KOPT-K1 (cell line): ENCODE measurements around the gene IFI30.

Experiments used
- H3K27ac ChIP-seq: fragments of 200-600 bp; sonication (generic); 2 replicates; pipeline ENCODE4 v1.5.1; 2016; ENCODE audit warnings: antibody characterized with exemption, mild to moderate bottlenecking, low read depth, low read length; ENCODE audit not compliant: poor library complexity, severe bottlenecking
- H3K36me3 ChIP-seq: fragments of 200-600 bp; sonication (generic); 2 replicates; pipeline ENCODE4 v1.5.1; 2017; ENCODE audit warnings: antibody characterized with exemption, mild to moderate bottlenecking, low read length, moderate library complexity; ENCODE audit not compliant: insufficient read depth
- H3K9me3 ChIP-seq: fragments of 200-600 bp; sonication (generic); 2 replicates; pipeline ENCODE4 v1.5.1; 2017; ENCODE audit warnings: antibody characterized with exemption, low read length, mild to moderate bottlenecking; ENCODE audit not compliant: insufficient read depth, poor library complexity, severe bottlenecking

The IFI30 gene

DNA sequence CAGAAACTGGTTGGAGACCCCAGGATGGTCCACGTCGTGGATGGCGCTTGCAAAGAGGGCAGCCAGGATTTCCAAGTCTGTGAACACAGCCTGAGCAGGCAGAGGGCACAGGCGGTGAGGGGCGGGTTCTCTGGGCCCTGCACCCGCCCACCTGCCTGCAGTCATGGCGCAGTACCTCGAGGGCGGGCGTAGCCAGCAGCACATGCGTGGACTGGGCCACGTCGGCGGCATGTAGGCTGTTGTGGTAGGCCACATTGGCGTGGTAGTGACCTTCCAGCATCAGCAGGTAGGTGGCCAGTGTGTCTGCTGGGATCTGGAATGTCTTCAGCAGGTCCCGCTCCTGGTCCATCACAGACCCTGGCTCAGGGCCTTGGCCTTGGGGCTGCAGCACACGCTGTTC, 44.5 kb downstream of the IFI30 start:
- H3K9me3 ChIP-seq = no peaks in the 10 kb centered on the region
- no peaks in the 10 kb centered on the region for H3K36me3 ChIP-seq
- no peak overlapping the region for H3K27ac ChIP-seq

GRCh38 chr19:18218600-18218999, 45.0 kb downstream of the IFI30 start:
- no peaks in the 10 kb centered on the region for H3K36me3 ChIP-seq
- H3K27ac ChIP-seq = no peak overlapping the region
- H3K9me3 ChIP-seq = no peaks in the 10 kb centered on the region

DNA sequence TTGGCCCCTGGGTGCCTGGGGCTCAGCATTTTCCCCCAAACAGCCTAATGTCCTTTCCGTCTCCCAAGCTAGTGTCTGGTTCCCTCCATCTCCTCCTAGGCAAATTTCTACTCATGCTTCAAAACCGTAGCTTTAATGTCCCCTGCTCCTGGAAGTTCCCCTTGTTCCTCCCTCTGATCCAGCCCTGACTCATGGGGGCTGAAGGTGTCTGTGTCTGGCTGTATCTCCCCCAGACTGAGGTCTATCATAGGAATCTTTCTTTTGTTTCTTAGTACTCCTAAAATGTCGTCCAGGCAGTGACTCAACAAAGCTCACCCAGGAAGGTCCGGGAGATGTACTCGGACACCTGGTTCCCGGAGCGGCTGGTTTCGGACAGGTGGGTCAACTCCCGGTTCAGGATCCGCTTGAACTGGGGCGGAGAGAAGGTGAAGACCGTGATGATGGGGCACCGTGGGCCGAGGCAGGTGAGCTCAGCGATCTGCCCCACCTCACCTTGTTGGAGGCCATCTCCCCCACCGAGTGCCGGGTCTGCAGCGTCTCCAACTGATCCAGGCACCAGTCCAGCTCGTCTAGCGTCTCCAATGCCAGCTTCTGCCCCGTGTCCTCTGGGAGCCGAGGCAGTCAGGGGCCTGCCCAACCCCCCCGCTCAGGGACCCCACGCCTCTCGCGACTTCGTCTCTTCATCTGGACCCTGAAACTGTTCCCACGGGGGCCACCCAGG, 46.5 kb downstream of the IFI30 start:
- no peak overlapping the region for H3K27ac ChIP-seq

GRCh38 chr19:18220632-18221275, 47.1 kb downstream of the IFI30 start:
- no peak overlapping the region for H3K27ac ChIP-seq
- H3K9me3 ChIP-seq = no peaks in the 10 kb centered on the region
- no peaks in the 10 kb centered on the region for H3K36me3 ChIP-seq

More for the DNA sequence above, 46.5 kb downstream of the IFI30 start:
- Histone ChIP-seq H3K36me3 (no peaks in the 10 kb centered on the region), H3K9me3 (no peaks in the 10 kb centered on the region)

DNA sequence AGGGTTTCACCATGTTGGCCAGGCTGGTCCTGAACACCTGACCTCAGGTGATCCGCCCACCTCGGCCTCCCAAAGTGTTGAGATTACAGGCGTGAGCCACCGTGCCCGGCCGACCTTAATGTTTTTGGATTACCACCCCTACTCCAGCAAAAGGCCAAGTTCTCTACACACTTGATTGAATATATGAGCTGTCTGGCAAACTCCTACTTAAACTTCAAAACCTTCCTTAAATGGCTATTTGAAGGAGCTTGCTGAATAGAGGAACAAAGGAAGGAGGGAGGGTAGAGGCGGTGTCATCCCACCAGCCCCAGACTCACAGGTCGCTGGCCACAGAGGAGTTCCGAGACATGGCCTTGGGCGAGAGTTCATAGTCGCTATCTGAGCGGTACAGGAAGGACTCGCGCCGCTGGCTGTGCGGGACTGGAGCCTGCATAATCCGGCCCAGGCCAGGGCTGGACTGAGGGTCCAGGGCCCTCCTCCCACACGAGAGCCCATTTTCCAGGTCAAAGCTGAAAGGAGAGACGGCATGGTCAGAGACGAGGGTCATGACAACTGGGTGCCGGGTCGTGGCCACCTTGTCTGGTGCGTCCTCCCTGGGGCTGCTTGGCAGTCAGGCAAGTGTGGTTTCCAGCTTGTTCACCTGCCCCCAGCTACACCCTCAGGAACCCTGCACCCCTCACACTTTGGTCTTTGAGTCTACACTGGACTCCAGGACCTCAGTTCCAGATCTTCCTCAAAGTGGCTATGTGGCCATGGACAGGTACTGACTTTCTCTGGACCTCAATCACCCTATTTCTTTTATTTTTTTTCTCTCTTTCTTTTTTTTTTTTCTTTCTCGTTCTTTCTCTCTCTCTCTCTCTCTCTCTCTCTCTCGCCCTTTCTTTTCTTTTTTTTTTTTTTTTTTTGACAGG, 48.5 kb downstream of the IFI30 start:
- no peaks in the 10 kb centered on the region for H3K9me3 ChIP-seq
- no peaks in the 10 kb centered on the region for H3K36me3 ChIP-seq
- H3K27ac ChIP-seq = no peak overlapping the region

DNA sequence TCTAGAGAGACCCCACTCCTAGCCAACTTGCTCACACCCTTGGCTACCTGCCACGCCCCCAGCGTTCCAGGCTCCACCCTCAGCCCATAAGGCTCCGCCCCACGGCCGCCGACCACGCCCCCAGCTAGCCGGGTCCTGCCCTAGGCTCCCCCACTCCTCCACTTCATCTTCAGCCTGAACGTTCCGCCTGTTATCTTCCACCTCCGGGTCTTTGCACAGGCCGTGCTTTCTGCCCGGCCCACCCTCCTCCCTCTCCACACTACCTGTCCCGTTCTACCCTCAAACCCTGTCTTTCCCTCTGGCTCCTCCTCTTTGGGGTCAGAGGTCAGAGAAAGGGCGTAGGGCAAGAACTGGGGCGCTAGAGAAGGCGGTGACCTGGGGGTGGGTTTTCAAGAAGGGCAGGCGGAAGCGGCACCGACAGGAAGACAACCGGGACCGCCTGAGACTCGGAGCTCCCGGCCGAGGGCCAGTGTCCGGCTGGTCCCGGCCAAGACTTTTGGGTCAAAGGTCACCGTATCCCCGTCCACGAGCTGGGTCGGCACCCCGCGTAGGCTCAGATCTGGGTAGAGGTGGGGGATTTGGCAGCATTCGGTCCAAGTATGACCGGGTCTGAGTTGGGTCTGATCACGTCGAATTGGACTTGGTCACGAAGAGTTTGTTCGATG, 50.4 kb downstream of the IFI30 start:
- Histone ChIP-seq H3K27ac (no peak overlapping the region), H3K36me3 (no peaks in the 10 kb centered on the region), H3K9me3 (no peaks in the 10 kb centered on the region)

DNA sequence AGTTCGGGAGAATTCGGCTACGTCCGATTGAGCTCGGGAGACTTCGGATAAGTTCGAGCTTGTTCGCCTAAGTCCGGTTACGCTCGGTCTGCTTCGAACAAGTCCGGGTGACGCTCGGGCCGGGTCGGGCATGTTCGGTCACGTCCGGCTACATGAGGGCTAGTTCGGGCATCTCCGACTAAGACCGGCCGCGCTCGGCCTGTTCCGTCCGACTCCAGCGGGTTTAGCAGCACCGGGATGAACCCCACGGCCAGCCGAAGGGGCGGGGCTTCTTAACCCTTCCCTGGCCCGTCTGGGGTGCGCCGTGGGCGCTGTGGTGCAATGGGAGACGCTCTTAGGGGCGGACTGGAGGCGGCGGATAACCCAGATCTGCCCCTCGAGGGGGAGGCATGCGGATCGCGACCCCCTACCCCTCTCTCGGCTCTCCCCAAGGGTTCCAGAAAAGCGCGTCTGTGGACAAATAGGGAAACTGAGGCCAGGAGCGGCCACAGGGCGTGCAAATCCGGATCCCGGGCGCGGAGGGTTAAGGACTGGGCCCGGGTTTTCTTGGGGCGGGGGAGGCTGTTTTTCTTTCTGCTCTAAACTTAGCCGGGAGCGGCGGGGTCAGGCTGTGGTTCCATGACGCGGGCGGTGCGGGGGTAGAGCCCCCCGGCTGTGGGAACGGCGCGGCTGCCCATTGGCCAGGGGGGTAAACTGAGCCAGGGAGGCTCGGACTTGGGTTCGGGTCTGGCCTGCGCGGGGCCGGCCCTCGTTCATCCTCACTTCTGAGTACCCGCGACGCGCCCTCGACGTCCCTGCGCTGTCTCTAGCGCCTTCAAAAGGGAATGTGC, 51.1 kb downstream of the IFI30 start:
- H3K9me3 ChIP-seq = no peaks in the 10 kb centered on the region
- no peak overlapping the region for H3K27ac ChIP-seq

GRCh38 chr19:18225355-18225701, 51.7 kb downstream of the IFI30 start:
- no peak overlapping the region for H3K27ac ChIP-seq
- no peaks in the 10 kb centered on the region for H3K36me3 ChIP-seq
- H3K9me3 ChIP-seq = no peaks in the 10 kb centered on the region

More for the DNA sequence above, 51.1 kb downstream of the IFI30 start:
- no peaks in the 10 kb centered on the region for H3K36me3 ChIP-seq

DNA sequence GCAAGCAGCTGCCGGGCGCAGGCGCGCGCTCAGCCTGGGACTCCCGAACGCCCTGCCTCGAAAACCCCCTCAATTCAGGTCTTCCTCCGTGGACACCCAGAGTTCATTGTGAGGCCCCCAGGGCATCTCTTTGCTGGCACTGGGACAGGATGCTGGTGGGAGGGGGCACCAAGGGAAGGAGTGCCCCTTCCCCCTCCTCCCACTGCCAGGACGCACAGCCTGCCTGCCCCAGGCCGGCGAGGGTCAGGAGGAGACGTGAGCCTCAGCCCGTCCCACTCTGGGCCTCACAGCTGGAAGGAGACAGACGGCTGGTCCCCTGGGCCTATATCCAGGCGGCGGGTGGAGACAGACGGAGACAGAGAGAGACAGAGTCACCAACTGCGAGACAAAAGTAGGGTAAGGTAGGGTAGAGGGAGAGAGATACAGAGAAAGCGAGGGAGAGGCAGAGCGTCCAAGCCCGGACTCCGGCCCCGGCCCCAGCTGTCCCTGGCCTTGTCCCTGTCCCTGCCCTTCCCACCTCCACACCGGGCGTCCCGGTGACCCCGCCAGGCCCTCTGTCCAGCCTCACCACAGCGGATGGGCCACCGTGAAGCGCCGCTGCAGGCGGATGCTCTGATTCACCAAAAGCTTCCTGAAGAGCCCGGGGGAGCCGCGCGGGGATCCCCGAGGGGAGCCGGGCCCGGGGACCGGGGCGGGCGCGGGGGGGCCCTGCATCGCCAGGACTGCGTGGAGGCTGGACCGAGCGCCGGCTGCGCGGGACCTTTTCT, 52.3 kb downstream of the IFI30 start, which contains the start of gene PDE4C:
Gene PDE4C (minus strand): TSS at position 737 of the 767 bp plus-strand sequence. CDS start 23 bp downstream, at position 714.
- Histone ChIP-seq H3K36me3 (no peaks in the 10 kb centered on the region), H3K27ac (no peak within 1 kb of the TSS), H3K9me3 (no peaks in the 10 kb centered on the region)

GRCh38 chr19:18226956-18227780, 53.6 kb downstream of the IFI30 start:
- Histone ChIP-seq H3K27ac (no peak overlapping the region), H3K9me3 (no peaks in the 10 kb centered on the region), H3K36me3 (no peaks in the 10 kb centered on the region)
